ENCODE data around the gene AP3B1.

AP3B1 gene

GRCh38 chr5:77955577-77955976 lies 338.9 kb downstream of the AP3B1 start:
- TF ChIP-seq CTCF (conservative IDR thresholded peaks at IDR 0.05; ENCODE audit: control insufficient read depth, insufficient read depth, low read depth, low read length) = no peak
- no peak for DNase-seq (ENCODE audit: low read depth)
- H3K4me3 ChIP-seq (ENCODE audit: control insufficient read depth, low read depth, low read length) = no peak overlapping the region

- no peak for TF ChIP-seq CTCF (conservative IDR thresholded peaks at IDR 0.05; ENCODE audit: control insufficient read depth, insufficient read depth, low read depth, low read length)
- DNase-seq (ENCODE audit: low read depth) = no peak
- no peak overlapping the region for H3K4me3 ChIP-seq (ENCODE audit: control insufficient read depth, low read depth, low read length)
These were observed 341.1 kb downstream of the AP3B1 start for GRCh38 chr5:77953374-77953773.

GRCh38 chr5:77952636-77953212 lies 341.8 kb downstream of the AP3B1 start:
- no peak for TF ChIP-seq CTCF (conservative IDR thresholded peaks at IDR 0.05; ENCODE audit: control insufficient read depth, insufficient read depth, low read depth, low read length)
- DNase-seq (ENCODE audit: low read depth) = no peak
- H3K4me3 ChIP-seq (ENCODE audit: control insufficient read depth, low read depth, low read length) = no peak overlapping the region

Measured in fibroblast of mammary gland (primary cell).